HG02759 (cell line): ENCODE data around the gene MSI2.
A peak's percentile ranks its signal among the peaks of the same experiment; 100 is the strongest.
"Not testable (repeated sequence)": the region's sequence is repeated elsewhere in the genome, so short reads cannot be mapped to it uniquely, and the experiment has no call there.

ENCODE experiments used
- ATAC-seq: cut with Tn5 transposase; IDR thresholded peaks from one replicate; pipeline ENCODE4 v1.9.1; 2021; ENCODE audit warnings: mild to moderate bottlenecking, moderate library complexity; ENCODE audit not compliant: unreplicated experiment

Gene MSI2

DNA sequence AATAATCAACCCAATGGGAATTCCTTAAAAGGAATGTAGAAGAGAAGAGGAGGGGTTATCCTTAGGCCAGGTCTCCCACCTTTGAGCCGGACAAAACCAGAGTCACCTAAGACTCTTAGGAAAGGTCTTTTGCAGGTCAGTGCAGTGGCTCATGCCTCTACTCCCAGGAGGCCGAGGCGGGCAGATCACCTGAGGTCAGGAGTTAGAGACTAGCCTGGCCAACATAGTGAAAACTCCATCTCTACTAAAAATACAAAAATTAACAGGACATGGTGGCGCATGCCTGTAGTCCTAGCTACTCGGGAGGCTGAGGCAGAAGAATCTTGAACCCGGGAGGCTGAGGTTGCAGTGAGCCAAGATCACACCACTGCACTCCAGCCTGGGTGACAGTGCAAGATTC lies 365.5 kb downstream of the MSI2 start:
- ATAC-seq = not testable (repeated sequence)

DNA sequence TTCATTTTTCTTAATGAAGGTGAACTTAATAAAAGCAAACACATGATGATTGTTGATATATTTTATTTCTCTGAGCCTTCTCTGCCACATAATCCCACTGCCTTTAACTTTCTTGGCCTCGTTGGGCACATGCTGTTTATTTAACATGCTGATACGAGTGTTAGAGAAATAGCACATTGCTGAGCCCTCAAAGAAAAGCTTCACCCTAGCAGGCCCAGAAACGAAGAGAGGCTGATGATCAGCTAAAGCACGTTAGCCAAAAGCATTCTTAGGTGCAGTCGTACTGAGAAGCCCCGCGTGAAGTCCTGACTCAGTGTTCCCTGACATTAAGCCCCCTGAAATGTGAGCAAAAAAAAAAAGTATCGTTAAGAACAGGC lies 366.0 kb downstream of the MSI2 start:
- no peak for ATAC-seq

DNA sequence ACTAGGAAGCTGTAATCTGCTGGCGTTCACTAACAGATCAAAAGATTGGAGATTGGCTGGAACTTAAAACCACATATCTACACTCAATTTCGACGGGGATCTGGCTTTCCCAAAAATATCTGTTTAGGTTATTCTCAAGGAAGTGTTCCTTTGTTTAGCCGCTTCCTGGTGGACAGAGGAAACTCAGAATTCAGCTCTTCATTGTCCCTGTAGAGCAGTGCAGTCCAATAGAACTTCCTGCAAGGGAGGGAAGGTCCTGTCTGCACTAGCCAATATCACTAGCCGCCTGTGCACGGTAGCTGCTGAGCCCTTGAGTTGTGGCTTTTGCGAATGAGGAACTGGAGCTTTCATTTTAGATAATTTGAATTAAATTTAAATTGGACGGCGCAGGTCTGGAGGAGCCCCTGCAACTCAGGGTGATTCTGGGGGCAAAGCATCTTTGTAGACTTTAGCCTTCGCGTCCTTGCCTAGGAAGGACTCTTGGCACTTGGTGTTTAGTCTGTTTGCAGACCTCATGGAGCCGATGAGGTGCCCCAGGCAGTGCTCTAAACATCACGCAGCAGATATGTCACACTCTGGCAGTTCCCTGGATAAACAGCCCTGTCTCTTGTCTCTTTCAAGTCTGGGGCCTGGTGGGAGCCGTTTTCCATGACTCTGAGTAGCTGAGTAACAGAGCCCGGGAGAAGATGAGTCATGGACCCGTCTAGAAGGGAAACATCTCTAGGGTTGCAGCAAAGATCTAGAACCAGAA lies 366.5 kb downstream of the MSI2 start:
- ATAC-seq = peak; percentile 79

DNA sequence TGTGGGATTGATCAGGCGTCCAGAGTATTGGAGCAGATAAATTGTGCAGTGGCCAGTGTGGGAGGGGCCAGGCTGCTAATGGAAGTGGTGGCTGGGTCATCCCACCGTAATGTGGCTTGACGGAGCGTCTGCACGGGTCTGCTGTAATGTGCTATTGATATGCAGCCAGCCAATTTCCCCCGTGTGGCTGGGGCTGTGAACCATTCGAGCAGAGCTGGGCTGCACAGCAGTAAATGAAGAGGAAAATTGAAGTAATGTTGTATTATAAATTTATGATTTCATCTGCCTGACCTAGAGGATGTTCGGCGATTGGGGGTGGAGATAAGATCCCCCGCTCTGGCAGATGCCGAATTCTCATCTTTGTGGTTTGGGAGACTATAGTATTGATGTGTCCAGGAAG lies 367.3 kb downstream of the MSI2 start:
- peak; percentile 40 for ATAC-seq

DNA sequence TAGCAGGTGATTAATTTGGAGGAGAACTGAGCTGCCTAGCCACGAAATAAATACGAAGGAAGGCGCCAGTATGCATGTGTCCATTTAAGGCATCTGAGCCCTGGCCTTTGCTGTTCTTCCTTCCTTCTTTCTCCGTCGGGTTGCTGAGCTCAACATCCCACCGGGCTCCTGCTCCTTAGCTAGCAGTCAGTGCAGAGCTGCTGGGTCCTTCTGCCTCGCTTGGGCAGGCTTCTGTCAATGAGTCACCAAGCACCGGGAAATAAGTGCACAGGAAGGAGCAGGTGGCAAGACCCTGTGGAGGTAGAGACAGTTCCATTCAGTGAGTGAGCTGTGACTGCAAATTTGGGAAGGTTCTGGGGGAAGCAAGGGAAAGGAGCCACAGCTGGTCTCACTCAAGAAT lies 368.1 kb downstream of the MSI2 start:
- ATAC-seq = no peak

DNA sequence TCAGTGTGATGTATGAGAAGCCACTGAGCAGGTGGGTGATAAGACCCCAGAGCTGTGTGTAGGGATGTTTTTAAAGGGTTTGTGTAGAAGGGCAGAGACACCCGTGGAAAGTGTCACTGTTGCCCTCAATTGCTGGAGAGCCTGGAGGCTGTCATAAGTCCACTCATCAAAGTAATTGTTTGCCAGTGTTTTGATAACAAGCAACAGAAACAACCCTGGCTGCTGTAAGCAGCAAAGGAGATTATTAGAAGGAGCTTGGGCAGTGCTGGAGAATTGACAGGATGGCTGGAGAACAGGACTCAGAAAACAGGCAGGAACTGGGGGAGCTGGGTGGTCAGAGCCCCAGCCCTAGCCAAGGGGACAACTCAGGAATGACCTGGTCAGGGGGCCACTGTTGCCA lies 369.2 kb downstream of the MSI2 start:
- ATAC-seq = no peak

DNA sequence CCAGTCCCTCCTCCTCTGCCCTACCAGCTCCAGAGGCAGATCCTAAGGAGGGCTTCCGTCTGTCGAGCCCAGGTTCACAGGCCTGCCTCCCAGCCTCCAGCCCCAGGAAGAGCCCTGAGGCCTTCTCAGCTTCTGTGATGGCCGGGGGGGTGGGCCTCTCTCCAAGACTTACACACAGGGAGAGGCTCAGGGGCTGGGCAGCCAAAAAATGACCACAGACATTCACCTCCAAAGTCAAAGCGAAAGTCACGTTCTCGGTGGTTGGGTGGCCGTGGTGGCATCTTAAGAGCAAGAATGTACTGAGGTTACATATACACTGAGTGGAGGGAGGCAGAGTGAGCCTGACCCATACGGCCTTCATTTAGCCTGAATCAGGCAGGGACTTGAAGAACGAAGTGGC lies 369.6 kb downstream of the MSI2 start:
- ATAC-seq = no peak

DNA sequence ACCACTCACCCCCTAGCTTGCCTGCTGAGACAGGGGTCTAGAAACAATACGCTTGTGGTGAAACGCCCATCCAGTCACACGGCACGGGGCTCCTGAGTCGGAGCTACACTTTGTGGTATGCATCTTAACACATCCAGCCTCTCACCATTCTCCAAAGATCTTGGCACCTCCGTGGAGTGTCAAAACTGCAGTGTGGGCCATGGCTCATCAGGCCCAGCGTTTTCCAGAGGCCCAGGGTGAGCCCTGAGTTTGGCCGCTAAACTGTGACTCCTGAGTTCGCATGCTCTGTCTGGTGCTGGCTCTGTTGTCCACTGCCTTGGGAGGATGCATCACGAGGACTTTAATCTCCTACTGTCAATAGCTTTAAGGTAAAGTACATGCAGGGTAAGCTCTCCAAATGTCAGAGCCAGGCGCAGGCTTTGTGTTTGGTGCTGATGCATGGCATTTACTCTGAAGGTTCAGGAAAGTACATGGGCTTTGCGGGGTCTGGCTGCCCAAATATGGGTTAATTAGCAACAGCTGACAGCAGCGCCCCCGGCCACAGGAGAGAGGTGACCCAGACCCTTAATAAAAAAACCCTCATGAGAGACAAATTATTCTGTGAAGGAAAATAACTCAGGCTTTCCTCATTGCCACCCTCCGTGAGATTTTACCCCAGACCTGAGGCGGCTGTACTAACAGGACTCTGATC lies 370.3 kb downstream of the MSI2 start:
- ATAC-seq = no peak

DNA sequence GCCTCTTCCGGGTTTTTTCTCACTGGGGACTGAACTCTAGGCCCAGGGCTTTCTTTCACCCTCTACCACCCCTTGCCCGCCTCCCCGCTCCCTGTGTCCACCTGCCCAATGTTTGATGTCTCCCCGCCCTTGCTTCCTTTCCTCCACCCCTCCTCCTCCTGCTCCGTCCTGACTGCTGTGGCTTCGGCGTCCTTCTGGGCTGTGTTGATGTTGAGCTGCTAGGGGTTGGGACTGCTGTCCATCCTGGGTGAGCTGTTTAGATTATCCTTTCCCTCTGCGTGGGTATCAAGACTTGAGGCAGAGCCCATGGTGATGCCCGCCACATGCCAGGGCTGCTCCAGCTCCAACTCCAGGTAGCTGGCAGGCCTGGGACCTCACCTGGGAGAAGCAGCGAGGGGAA lies 371.3 kb downstream of the MSI2 start:
- no peak for ATAC-seq

DNA sequence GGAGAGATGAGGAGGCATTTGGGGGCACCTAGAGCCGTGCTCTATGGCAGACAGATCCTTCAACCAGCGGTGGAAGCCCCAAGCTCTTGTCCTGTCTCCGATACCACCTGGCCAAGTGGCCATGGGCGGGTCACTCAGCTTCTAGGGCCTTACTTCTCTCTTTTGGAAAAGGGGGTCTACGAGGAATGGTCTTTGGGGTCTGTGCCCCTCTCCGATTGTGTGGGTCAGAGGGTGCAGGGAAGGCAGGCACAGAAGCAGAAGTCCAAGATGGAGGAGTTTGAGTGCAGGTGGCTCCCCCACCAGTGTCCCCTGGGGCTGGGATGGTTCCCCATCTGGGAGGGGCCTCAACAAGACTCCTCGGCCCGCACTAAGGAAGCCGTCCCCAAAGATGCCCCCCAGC lies 372.1 kb downstream of the MSI2 start:
- ATAC-seq = no peak

DNA sequence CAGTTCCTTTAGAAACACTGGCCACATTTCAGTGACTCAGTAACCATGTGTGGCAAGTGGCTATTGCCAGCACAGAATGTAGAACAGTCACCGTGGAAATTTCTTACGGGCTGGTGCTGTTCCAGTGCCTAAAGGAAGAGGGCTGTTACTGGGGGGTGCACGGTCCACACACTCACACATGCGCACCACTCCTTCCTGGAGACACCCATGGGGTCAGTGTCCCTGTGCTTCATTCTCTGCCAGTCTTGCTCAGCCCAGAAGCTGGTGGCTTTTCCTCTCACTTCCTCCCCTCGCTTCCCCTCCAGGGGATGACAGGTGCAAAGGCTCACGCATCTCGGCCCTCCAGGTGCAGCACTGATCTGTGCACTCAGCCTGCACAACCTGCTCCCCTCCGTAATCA lies 373.1 kb downstream of the MSI2 start:
- ATAC-seq = peak; percentile 83

DNA sequence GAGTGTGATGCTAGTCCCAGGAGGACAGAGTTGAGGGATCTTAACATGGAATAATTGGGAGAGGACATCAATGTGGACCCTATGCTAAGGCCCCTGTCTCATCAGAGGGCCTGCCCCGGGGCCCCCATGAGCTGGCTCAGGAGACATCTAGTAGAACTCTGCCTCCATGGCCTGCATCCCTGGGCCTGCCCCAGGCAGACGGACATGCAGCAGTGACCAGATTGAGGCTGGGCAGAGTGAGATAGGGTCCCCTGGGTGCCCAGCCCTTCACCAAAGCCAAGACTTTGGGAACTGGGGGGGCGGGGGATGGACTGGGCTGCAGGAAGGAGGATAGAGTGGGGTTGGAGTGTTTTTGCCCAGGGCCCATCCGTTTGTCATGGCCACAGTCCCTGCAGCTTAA lies 373.6 kb downstream of the MSI2 start:
- no peak for ATAC-seq

DNA sequence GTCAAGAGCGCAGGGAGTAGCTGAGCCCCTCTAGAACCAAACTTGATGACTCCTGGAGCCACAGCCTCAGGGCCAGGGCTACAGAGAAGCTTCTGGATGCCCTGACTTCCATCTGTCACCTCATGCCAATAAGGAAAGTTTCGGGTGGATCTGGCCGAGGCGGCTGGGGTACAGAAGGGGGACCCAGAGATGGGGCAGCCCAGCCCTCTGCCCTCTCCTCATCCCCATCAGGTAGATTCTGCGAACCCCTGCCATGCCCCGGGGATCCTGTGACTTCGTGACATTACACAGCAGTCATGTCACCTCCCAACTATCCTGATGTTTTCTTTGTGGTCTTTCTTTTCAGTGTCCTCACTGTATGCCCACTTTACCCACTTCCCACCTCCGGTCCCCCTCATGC lies 374.4 kb downstream of the MSI2 start:
- ATAC-seq = no peak

DNA sequence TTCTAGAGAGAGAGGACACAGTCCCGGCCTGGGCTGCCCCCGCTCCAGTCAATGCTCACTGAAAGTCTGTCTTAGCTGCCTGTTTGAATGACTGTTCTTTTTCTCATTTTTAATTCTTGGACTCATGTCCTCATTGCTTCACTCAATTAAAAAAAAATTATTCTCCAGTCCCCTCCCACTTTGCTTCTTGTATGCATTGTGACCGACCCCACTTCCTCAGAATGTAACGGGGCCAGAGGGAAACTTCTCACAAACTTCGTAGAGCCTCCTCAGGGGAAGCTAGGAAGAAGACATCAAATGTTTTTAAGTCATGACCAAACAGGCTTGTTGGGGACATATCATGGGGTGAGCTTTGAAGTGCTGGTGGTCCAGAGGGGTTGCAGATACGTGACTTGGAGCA lies 375.5 kb downstream of the MSI2 start:
- ATAC-seq = no peak

DNA sequence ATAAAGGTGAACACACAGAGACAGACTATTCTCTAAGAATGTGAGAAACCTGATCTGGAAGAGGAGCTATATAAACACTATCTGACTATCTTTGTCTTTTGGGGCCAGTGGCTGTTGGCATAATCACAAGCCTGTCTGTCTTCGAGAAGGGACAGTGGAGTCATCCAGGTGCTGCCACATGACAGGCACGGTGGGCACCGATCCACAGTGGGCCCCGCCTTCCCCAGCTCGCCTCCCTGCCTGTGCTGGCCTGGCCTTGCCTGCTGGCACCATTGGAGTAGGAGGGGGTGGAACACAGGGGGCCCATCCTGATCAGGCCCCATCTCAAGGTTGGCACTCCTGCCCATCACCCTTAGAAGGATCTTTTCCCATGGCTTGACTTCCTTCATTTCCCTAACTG lies 376.0 kb downstream of the MSI2 start:
- ATAC-seq = no peak

DNA sequence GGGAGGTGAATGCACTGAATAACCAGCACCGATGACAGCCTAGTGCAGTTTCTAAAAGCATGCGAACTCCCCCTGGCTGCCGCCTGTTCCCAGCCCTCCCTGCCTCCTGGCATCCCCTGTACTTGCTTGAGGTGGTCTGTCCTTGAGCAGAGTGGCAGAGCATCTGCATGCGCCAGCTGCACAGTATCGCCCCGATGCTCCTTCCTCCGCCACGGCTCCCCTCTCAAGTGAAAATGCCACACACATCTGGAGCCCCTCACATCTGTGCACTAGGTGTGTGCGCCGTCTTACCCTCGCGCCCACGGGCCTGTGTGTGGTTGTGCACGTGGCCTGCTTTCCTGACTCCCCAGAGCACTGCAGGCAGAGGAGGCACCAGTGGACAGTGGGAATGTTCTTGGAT lies 376.9 kb downstream of the MSI2 start:
- ATAC-seq = no peak

DNA sequence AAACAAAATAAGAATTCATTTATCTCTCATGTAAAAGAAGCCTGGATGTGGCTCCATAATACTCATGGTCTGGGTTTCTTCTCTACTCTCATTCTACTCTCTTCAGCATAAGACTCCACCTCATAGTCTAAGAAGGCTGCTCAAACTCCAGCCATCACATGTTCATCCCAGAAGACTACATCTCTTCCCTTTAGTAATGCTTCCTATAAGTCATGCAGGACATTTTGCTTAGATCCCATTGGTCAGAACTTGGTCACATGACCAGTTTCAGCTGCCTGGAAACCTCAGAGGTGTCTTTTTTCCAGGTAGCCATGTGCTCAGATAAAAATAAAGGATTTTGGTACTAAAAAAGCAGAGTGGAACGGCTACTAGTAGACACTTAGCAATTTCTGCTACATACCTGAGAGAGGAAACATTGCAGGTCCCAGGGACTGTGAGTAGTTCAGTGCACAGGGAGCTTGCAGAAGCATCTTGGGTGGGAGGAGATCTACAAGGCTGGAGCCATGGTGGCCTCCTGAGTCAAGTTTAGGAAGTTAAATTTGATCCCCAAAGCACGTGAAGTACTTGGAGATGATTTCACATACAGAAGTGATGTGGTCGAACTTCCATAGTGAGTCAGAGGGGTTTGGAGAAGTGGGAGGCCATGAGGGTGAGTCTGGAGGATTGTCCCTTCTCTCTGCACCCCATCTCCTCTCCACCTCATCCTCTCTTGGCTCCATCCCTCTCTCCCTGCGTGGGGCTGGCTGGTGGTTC lies 378.6 kb downstream of the MSI2 start:
- ATAC-seq = no peak

DNA sequence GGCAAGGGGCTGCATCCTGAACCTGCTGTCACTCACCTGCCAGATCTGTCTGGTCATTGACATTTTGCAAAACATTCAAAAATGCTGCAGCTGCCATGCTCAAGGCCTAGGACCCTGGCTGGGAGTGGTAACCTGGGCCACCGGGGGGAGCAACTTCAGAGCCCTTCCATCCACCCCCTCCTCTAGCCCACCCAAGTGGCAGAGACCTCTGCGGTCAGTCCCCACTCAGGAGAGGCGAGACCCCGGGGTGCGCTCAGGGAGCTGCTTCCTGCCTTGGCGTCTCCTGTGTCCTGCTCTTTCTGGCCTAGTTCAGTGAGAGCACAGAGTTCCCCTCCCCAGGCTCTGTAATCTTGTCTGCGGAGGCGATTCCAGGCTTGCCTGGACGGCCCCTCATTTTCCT lies 380.0 kb downstream of the MSI2 start:
- ATAC-seq = no peak

DNA sequence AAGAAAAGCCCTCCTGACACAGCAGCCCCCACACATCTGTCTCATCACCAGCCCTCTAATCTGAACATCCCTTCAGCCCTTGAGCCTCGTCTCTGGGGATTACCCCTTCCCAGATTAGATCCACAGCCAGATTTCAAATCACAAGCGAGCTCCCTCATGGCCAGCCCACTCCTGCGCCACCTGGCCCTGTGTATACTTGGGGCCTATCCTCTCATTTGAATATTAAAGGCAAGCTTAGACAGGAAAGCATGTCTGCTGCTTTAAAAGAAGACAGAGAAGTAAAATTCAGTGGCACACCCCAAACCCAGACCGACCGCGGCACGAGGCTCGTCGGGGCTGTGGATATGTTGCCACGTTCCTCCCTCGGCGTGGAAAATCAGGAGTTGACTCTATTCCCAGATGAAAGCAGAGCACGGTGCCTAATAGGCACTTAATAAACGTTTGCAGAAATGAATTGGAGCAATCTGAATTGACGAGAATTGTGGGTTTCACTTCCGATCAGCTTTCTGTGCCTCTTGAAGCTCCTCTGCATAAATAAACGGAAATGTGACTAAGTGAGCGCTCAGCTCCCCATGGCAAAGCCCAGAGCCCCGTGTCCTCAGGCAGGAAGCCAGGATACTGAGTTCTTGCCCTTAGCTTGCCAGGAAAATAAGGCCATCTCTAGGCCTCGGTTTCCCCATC lies 380.8 kb downstream of the MSI2 start:
- no peak for ATAC-seq

DNA sequence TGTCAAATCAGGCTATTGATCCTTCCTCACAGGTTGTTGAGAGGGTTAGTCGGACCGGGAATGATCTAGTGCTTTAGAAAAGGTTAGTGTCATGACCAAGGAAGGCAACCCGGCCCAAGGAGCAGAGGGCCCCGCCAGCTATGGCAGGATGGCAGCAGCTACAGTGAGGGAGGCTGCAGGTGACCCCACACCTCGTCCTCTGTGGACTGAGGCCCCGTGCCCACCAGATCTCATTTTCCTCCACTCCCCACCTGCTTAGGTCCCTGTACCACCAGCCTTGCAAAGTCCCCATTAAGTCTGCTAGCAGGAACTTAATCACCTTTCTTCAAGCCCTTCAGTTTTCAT lies 381.3 kb downstream of the MSI2 start:
- ATAC-seq = no peak

DNA sequence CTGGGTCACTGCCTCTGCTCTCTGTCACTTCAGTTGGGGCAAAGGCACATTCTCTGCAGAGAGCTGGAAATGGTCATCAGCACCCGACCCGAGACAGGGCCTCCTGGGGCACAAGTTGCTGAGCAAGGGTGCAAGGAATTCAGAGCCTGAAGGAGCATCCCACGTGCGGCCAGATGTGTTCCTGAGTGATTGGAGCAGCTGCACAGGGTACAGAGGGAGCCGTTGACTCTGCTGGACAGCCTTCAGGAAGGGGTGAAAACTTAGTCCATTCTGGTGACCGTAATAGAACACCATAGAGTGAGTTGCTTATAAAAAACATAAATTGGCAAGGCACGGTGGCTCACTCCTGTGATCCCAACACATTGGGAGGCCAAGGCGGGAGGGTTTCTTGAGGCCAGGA lies 382.0 kb downstream of the MSI2 start:
- ATAC-seq = no peak

DNA sequence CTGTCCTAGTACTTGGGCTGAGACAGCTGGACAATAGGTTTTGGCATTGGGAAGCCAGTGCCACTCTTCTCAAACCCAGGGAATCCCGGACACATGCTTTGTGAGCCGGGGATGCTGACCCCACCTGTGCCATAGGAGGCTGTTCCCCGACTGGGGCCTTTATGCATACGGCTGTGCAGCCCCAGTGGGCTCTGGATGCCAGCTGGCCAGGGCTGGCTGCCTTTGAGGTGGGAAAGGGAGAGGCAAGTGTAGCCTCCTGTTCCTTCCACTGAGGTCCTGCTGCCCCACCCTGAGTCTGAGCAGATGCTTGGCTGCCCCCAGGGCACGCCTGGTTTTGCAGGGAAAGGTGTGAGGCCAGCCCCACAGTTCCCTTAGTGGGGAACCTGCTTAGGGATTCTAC lies 383.1 kb downstream of the MSI2 start:
- no peak for ATAC-seq
